A172 (cell line): Measurements from ENCODE around the gene ATG7. TPM values are rescaled to one million over a fixed set of nuclear protein-coding genes. Genes with fewer than 3 reads are reported as not detected.

Experiments used
- DNase-seq: peaks from one replicate; pipeline ENCODE4 v3.0.0-alpha.2; 2015; ENCODE audit warnings: low spot score
- total RNA-seq: library from RNA; depleted of rRNA; stranded (reverse); fragments of >200 nt; shearing (Covaris generic); gene quantifications from 2 replicates; pipeline ENCODE4 v1.2.3, GENCODE V29; 2014

The ATG7 gene
- total RNA-seq, 1 experiment from 2014 or later, result 68.2 TPM

DNA sequence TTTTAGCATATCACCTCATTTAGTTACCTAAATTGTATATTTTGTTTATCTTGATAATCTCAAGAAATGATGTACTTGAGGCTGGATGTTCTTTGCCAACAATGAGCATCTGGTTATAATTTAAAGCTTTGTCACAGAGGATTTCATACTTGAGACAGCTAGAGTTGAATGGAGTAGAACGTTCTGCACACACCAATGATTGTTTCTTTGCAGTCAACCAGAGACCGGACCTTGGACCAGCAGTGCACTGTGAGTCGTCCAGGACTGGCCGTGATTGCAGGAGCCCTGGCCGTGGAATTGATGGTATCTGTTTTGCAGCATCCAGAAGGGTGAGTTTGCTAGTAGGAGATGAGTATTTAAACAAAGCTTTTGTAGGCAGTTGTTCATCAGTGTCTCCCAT is 90.4 kb downstream of the ATG7 start:
- no peak for DNase-seq

DNA sequence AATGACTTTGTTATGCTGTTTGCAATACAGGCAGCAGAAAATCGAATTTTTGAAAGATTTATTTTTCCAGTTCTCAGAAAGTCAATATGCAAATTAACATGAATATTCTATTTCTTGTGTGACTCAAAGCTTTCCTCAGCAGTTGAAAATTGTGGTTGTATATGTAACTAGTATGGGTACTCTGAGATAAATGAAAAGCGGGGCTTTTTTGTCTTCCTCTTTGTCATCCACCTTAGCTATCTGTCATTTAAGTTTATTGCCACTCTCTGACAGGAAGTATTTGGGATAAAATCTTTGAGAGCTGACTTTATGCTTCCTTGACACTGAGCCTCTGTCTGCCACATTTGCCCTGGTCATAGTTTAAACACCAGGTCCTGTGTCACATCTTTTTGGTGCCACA is 91.5 kb downstream of the ATG7 start:
- no peak for DNase-seq

DNA sequence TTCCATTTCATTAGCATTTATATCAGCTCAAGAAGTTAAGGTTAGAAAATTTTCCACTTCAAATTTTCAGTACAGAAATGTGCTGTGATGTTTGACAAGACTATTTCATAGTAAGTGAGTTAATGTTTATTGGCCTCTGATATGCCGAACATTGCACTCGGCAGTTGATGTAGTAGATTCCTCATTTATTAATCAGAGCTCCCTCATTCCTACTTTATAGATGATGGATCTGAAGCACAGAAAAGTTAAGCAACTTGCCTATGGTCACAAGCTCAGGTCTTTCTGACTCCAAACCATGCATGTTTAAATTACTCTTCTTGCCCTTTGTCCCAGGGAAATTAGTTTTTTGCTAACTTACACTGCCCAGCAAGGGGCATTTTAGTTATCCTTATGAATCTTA is 92.0 kb downstream of the ATG7 start:
- DNase-seq, result no peak

DNA sequence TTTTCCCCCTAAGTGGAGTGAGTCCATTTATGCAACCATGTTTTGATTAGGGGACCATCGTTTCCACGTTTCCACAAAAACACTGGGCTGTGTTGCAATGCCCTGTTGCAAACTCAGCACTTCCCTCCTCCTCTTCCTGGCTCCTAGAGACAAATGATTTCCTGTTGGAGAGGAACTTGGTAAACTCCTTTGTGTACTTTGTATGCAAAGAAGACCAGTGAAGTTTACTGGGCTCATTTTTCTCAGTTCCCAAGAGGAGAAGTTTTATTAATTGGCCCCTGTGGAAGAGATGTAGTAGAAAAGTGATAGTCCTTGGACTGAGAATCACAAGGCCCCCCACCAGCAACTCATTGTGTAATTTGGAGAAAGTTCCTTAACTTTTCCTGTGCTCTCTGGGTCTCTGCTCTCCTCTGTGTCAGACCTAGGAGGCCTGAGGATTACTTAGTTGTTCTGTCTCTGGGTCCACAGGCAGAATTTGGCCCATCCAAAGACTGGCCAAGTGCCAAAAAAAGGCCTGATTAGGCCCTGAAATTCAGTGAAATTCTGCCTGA is 95.0 kb downstream of the ATG7 start:
- DNase-seq, result no peak

DNA sequence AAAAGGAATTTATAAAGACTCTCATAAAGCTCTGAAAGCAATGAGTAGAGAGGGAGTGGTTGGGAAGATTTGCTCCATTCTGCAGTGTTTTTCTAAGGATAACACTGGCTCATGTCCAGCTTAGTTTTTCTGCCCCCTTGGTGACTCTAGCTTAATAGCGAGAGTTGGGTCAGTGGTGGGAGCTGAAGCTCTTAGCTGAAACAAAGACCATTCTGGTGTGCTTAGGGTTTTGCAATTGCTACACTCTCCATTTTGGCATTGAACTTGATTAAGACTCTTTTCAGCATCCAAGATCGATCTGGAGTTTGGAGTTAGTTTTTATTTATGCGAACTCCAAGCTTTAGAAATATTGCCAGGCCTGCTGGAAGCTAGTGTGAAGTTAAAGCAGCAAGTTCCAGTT is 98.0 kb downstream of the ATG7 start:
- DNase-seq, result no peak

DNA sequence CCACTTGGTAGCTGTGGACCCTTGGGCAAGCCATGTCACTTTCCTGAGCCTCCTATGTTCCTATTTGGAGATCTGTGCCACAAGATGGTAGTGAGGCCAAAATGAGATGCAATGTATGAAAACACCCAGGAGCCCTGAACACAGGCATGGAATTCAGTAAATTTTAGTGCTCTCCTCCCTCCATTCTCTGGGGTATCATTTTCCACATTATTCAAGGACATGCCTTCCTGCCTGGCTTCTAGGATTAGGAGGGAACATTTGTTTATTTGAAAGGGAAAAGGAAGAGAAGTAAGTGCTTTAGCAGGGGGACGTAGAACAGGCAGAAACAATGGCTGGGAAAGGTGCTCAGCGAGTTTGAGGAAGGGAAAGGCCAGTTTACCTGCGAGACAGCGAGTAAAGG is 98.8 kb downstream of the ATG7 start:
- DNase-seq, result no peak

DNA sequence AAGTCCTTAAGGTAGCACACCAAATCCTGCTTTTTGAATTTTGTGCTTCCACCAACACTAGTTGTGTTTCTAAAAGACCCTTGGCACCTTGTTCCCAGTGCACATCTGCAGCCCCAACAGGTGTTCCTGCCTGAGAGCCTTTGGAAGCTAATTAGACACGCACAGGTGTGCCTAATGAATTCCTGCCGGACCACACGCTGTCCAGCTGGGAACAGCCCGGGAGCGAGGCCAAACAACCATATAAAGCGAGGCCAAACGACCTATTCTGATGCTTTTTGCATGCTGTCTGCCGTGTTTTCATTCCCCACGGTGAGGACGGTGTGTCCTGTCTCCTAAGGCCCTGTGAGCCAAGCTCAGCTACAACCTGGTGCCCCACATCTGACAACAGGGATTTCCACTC is 99.5 kb downstream of the ATG7 start:
- no peak for DNase-seq

DNA sequence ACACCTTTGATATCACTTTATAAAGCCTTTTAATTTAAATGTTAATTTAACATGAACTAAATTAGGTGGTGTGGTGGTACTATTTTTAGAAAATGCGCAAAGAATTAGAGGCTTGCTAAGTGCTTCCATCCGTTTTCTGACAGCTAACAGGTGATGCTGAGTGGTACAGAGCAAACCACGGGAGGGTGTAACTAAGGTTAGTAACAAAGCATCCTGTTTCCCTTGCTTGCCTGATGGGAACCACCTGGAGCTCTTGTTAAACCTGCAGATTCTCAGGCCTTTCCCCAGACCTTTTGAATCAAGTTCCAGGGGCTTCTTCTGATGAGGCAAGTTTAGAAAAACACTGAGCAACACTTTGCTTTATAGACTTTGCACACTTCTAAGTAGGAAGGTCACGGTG is 101.0 kb downstream of the ATG7 start:
- DNase-seq, result no peak

DNA sequence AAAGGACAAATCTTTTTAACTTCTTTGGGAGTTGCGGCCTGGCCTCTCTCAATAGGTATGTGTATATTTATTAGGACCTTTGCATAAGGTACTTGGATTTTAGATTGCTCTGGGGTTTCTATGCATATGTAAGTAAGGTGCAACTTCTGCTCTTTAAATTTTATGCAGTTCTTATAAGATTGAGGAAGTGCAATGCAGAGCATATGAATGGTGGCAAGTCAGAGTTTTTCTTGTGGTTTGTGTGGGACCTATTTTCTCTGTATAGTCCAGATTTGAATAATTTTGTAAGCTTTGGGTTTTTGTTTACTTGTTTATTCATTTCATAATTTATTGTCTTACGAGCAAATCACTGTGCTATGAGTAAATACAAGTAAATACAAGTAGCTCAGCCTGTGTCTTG is 101.5 kb downstream of the ATG7 start:
- no peak for DNase-seq

DNA sequence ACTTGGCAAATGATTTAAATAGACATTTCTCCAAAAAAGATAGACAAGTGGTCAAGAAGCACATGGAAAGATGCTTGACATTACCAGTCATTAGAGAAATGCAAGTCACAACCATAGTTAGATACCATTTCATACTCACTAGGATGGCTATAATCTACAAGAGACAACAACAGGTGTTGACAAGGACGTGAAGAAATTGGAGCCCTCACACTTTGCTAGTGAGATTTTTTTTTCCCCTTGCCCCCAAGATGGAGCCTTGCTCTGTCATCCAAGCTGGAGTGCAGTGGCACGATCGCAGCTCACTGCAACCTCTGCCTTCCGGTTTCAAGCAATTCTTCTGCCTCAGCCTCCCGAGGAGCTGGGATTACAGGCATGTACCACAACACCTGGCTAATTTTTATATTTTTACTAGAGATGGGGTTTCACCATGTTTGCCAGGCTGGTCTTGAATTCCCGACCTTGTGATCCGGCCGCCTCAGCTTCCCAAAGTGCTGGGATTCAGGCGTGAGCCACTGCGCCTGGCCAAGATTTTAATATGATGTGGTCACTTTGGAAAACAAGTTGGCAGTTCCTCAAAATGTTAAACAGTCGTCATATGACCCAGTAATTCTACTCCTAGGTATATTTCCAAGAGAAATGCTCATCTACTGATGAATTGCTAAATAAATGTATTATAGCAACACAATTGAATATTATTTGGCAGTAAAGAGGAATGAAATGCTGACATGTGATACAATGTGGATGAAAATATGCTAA is 103.3 kb downstream of the ATG7 start:
- no peak for DNase-seq

DNA sequence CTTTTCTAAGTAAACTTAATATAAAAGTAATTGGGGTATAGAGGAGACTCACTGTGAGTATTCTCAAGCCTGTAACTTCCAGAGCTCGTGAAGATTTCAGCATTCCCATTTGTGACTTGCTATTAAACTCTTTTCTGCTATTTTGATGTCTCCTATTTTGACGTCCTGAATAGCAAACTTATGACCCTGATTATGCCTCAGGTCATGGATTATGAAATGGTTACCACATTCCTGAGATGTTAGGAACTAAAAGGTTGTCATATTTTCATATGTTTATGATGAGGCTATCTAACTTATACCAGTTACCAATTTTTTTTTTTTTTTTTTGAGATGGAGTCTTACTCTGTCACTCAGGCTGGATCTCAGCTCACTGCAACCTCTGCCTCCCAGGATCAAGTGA is 105.5 kb downstream of the ATG7 start:
- DNase-seq, result no peak

DNA sequence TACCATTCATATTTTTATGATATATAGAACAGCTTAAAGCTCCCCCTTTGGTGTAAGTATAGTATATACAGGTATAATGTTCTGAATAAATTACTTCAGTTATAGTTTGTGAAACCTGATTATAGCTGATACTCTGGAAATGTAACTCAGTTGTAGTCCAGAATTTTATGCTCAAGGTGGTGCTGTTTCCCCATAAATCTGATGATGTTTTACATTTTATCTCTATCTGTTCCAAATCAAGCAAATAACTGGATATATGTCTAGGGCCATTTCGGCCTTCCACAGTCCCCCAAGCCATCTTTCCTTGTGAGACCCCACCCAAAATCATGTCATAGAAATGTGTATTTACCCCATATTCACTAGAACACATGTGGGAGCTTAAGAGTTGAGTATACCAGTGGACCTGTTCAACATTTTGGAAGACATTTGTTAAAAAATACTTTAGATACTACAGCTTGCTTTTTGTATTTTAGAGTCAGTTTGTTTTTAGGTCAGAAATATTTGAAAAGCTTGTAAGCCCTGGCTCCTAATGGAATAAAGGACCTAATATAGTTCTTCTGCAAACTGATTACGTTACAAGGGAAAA is 107.1 kb downstream of the ATG7 start:
- DNase-seq, result peak; percentile 65

DNA sequence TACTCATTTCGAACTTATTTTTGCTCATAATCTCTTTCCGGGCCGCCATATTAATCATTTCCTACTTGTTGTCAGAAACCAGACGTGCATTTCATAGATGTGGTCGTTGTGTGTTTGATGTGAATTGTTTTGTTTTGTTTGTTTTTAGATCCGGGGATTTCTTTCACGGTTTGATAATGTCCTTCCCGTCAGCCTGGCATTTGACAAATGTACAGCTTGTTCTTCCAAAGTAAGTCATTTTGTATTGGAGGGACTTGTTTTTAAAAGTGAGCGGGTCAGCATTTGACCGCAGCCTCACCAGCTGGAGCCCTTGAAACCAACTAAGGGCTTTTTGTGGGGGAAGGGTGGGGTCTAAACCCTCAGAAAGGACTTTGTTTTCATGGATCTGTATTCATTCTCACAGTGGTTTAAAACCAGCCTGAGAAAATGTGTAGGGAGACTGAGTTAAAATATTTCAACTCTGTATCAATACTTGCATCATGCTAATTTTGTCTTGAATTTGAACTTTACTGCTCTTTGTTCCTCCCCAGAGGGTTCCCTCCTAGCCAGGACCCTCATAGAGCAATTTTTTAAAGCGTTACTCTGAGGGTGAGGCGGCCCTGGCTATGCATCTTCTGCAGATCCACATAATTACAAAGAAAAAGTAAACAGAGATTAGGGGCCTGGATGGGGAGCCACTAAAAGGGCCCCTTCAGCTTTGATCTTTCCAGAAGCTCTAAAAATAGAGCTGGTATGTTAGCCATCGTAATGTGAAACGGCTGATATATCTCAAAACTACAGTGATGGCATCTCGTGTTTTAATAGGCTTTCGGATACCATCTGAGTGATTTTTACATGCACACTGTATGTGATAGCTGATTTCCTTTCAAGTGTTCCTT is 107.9 kb downstream of the ATG7 start:
- no peak for DNase-seq

DNA sequence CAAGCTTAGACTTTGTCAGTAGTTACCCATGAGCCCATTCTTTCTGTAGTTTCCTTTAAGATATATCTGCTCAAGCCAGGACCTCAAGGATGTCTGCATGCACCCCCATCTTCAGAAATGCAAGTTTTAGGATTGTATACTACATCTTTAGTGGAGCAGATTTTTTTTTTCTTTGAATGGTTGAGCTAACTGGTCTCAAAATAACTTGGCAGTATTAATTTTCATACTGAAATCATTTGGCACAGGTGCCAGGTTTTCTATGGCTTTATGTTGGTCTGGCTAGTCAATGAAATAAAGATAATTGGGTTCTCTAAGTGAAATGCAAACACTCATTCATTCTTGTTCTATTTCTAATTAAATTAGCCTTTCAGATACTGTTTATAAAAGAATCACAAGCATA is 108.9 kb downstream of the ATG7 start:
- no peak for DNase-seq

DNA sequence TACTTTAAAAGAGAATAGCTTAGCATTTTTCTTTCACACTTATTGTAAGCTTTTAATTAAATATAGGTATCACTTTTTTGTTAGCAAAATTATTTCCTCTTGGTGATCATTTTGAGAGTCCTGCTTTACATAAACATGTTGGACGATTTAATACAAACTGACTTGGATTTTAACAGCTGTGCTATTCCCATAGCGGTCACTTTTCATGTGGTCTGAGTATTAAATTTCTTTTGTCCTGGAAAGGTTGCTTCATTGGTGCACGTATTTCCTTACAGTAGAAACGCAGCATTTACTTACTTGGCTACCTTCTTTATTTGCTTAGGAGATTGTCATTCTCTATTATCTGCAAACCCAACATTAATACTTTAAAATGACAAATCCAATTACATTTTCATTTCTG is 109.4 kb downstream of the ATG7 start:
- DNase-seq, result no peak

DNA sequence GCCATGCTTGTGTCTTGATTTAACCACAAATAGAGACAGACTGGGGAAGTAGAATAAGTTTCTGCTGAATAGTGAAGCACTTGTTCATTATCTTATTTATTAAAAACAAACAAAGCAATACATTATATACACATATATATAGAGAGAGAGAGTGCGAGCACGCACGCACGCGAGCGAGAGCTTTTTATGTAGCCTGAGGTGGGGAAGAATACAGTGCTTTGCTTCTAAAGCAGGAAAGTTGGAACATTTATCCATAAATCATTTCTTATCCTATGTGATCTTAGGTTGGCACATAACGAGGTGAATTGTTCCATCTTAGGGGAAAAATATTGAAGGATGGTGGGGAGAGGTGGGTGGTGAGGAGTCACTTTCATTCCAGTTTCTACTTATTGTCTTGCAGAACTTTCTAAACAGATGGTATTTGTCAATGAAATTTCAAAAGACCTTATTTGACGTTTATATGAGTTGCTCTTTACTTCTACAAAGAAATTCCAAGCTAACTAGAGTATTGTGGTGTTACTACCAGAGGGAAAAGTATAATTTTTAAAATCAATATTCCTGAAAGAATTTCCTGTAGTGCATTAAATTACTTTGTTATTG is 110.0 kb downstream of the ATG7 start:
- no peak for DNase-seq

DNA sequence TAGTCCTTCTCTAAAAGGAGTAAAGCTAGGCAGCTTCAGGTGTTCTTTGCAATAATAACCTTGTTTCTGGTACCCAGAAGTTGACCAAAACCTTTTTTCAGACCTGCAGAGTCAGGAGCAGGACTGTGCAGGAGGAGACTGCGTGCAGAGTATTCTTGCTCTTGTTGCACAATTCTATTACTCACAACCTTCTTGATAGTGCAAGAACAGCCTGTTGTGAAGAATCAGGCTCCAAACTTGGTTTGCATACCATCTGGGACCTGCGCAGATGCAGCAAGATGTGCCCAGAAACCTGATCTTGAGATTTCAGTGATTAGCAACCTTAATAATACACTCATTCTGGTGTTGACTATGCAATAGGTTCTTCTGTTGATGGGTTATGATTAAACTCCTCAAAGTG is 111.9 kb downstream of the ATG7 start:
- no peak for DNase-seq

DNA sequence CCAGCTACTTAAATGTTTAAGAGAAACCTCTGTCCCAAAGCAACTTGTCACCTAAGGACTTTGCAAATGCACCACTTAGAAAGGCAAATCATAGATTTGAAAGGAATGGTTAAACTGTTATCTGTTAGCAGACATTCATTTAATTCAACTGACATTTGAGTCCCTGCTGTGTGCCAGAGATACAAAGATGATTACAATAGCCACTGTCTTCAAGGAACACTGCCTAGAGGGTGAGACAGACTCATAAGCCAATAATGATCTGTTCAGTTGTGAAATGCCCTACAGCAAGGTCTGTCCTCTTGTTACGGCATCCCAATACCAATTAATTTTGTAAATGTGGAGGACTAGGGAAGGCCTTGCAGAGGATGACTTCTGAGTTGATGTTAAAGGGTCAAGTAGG is 113.1 kb downstream of the ATG7 start:
- DNase-seq, result peak; percentile 65

DNA sequence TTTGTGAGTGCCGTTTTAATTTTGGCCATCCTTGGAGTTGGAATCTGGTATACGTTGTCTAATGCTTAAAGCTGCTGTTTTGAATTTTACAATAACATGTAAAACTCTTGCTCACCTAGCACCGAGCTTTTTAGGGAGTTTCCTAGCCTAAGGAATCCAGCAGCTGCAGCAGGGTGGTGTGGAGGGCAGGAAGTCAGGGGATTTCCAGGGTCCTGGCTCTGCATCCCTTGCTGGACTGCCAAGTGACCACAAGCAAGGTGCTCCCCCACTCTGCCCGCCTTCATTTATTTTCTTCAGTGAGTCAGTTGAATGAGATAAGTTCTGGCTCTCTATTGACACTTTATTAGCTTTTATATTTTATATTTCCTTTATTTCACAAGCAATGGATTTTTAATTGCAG is 113.7 kb downstream of the ATG7 start:
- DNase-seq, result peak; percentile 94

DNA sequence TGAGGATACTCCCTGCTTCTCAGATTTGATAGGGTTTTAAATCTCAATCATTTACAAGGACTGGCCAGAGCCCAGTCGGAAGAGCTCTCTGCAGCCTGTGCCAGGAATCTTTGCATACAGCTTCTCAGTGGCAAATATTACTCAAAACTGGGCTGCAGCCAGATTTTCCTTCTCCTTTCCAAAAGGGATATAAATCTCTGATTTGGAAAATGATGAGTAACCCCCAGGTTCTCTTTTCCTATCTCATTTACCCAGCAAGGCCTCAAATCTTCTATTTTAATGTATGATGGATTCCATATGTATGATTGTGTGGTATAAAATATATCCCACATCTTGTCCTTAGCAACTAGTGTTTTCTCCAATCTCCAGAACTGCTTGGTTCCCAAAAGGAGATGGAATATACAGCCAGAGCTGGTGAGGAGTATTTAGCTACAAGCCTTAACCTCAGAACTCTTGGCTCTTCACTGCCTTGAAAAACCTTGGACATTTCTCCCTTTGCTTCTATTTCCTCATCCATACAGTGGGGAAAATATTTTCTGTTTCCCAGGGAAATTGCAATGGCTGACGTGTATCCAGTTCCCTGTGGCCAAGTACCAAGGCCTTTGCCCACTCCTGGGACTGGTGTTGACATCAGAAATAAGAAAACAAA is 114.4 kb downstream of the ATG7 start:
- DNase-seq, result peak; percentile 56

DNA sequence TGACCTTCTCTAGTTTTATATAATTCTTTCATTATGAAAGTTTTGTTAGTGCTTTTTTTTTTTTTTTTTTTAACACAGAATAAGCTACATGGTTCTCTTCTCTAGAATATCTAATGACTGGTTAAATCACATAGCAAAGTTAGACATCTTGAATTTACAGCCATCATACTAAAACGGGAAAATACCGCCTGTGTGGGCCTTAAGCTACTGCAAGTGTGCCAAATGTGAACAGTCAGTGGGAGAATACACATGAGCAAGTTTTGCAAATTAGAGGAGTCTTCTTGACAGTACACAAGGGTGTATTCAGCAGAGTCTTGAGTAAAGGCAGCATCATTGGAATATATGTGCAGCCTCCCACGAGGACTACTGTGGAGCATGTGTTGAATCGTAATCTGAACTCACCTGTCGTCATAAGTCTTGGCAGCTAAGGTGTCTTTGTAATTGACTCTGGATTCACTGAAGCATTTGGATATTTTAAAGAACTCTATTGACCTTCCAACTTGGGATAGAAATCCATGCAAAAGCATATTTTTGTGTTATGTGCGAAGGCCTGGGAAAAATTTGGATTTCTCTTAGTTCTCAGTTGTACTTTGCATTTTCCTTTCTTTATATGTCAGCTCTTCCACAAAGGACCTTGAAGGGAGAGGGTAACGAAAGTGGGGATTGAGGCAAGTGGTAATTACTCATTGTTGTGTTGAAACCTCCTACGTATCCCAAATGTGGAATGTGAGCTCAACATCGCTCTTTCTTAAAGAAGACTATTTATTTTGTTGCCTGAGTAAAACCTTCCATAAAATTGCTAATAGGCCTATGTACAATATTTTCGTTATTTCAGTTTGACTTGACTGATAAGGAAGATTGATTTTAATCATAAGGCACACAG is 117.4 kb downstream of the ATG7 start:
- DNase-seq, result no peak
